Measurements from ENCODE around the gene HSPA12A. TPM values are rescaled to one million over a fixed set of nuclear protein-coding genes. Genes with fewer than 3 reads are reported as not detected.

Gene HSPA12A
- total RNA-seq, 1 donor from 2014 or later, result 5.1 TPM

- TF ChIP-seq, protein P1, sequence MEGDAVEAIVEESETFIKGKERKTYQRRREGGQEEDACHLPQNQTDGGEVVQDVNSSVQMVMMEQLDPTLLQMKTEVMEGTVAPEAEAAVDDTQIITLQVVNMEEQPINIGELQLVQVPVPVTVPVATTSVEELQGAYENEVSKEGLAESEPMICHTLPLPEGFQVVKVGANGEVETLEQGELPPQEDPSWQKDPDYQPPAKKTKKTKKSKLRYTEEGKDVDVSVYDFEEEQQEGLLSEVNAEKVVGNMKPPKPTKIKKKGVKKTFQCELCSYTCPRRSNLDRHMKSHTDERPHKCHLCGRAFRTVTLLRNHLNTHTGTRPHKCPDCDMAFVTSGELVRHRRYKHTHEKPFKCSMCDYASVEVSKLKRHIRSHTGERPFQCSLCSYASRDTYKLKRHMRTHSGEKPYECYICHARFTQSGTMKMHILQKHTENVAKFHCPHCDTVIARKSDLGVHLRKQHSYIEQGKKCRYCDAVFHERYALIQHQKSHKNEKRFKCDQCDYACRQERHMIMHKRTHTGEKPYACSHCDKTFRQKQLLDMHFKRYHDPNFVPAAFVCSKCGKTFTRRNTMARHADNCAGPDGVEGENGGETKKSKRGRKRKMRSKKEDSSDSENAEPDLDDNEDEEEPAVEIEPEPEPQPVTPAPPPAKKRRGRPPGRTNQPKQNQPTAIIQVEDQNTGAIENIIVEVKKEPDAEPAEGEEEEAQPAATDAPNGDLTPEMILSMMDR (IDR thresholded peaks at IDR 0.05), result no peak
- H3K36me3 Mint-ChIP-seq (ENCODE audit: low read depth), result no peaks in the 10 kb centered on the region
- intact Hi-C loops (cut with micrococcal nuclease), result no loop called here
- DNase-seq, result no peak
- no peak overlapping the region for H3K27ac Mint-ChIP-seq
- no peaks in the 10 kb centered on the region for H3K4me1 Mint-ChIP-seq
- no peak overlapping the region for H3K4me3 Mint-ChIP-seq
- POLR2A ChIA-PET, result no interaction called here
- no peak for ATAC-seq (ENCODE audit: low read depth)
- H3K27me3 Mint-ChIP-seq, result peaks cover 10% of the 10 kb centered on the region
- no peaks in the 10 kb centered on the region for H3K9me3 Mint-ChIP-seq
- CTCF ChIA-PET, result no interaction called here
These were observed 113.0 kb downstream of the HSPA12A start for GRCh38 chr10:116629340-116629739.

GRCh38 chr10:116627386-116627933 lies 114.9 kb downstream of the HSPA12A start:
- intact Hi-C loops (cut with micrococcal nuclease), result no loop called here
- H3K27ac Mint-ChIP-seq, result no peak overlapping the region
- no peak overlapping the region for H3K4me3 Mint-ChIP-seq

DNA sequence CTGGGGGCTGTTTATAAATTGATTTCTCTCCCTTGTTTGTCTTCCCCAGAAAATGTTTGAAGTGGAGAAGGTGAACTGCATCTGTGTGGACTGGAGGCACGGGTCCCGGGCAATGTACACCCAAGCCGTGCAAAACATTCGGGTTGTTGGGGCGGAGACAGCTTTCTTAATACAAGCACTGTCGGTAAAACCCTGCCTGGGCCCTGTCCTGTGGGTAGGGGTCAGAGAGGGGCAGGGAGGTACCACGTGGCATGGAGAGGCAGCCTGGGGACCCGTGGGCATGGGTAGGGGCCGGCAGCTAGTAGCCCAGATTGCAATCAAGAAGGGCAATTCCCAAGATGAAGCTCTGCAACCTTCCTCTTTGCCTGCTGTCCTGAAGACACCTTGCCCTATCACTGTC lies 115.6 kb downstream of the HSPA12A start:
- CTCF ChIA-PET, result no interaction called here
- no peak for DNase-seq
- TF ChIP-seq, protein P1 (IDR thresholded peaks at IDR 0.05), result no peak
- no peak for ATAC-seq (ENCODE audit: low read depth)
- intact Hi-C loops (cut with micrococcal nuclease), result no loop called here
- peaks cover 10% of the 10 kb centered on the region for H3K27me3 Mint-ChIP-seq
- H3K36me3 Mint-ChIP-seq (ENCODE audit: low read depth), result no peaks in the 10 kb centered on the region
- no peak overlapping the region for H3K27ac Mint-ChIP-seq
- POLR2A ChIA-PET, result no interaction called here
- H3K4me1 Mint-ChIP-seq, result no peaks in the 10 kb centered on the region
- no peaks in the 10 kb centered on the region for H3K9me3 Mint-ChIP-seq
- no peak overlapping the region for H3K4me3 Mint-ChIP-seq

More at GRCh38 chr10:116627386-116627933, 114.9 kb downstream of the HSPA12A start:
- no peak for DNase-seq
- Mint-ChIP-seq H3K4me1 (no peaks in the 10 kb centered on the region), H3K36me3 (ENCODE audit: low read depth) (no peaks in the 10 kb centered on the region), H3K27me3 (peaks cover 10% of the 10 kb centered on the region), H3K9me3 (no peaks in the 10 kb centered on the region)
- ChIA-PET CTCF (no interaction called here), POLR2A (no interaction called here)
- ATAC-seq (ENCODE audit: low read depth), result no peak
- TF ChIP-seq, protein P1 (IDR thresholded peaks at IDR 0.05), result no peak

GRCh38 chr10:116625845-116626244 lies 116.5 kb downstream of the HSPA12A start:
- ChIA-PET CTCF (no interaction called here), POLR2A (no interaction called here)
- Mint-ChIP-seq H3K27me3 (peaks cover 10% of the 10 kb centered on the region), H3K9me3 (no peaks in the 10 kb centered on the region), H3K4me3 (no peak overlapping the region), H3K36me3 (ENCODE audit: low read depth) (no peaks in the 10 kb centered on the region), H3K27ac (no peak overlapping the region), H3K4me1 (no peaks in the 10 kb centered on the region)
- no peak for ATAC-seq (ENCODE audit: low read depth)
- DNase-seq, result no peak
- TF ChIP-seq, protein P1 (IDR thresholded peaks at IDR 0.05), result no peak
- intact Hi-C loops (cut with micrococcal nuclease), result no loop called here

- no peaks in the 10 kb centered on the region for H3K4me1 Mint-ChIP-seq
- intact Hi-C loops (cut with micrococcal nuclease), result no loop called here
- no peak overlapping the region for H3K27ac Mint-ChIP-seq
- no peak overlapping the region for H3K4me3 Mint-ChIP-seq
- ChIA-PET POLR2A (no interaction called here), CTCF (no interaction called here)
- no peaks in the 10 kb centered on the region for H3K36me3 Mint-ChIP-seq (ENCODE audit: low read depth)
- ATAC-seq (ENCODE audit: low read depth) (no peak), DNase-seq (no peak)
- no peaks in the 10 kb centered on the region for H3K9me3 Mint-ChIP-seq
- H3K27me3 Mint-ChIP-seq, result peaks cover 9% of the 10 kb centered on the region
- TF ChIP-seq, protein P1 (IDR thresholded peaks at IDR 0.05), result no peak
These were observed 120.3 kb downstream of the HSPA12A start for GRCh38 chr10:116621934-116622655.
